ENCODE results near the gene TM4SF1.
"Not testable (repeated sequence)": the region's sequence is repeated elsewhere in the genome, so short reads cannot be mapped to it uniquely, and the experiment has no call there.

The TM4SF1 gene

GRCh38 chr3:149395107-149396089, 17.9 kb upstream of the TM4SF1 start:
- DNase-seq (ENCODE audit: low read depth) = peak; percentile 92

- DNase-seq (ENCODE audit: low read depth) = peak; percentile 80
Observed at GRCh38 chr3:149393345-149394160, 16.1 kb upstream of the TM4SF1 start.

GRCh38 chr3:149391960-149392359, 14.5 kb upstream of the TM4SF1 start:
- DNase-seq (ENCODE audit: low read depth) = no peak

- DNase-seq (ENCODE audit: low read depth) = peak; percentile 28
Observed at GRCh38 chr3:149390772-149391212, 13.3 kb upstream of the TM4SF1 start.

- no peak for DNase-seq (ENCODE audit: low read depth)
Observed at GRCh38 chr3:149390294-149390693, 12.8 kb upstream of the TM4SF1 start.

GRCh38 chr3:149388531-149389417, 11.3 kb upstream of the TM4SF1 start:
- DNase-seq (ENCODE audit: low read depth) = no peak

GRCh38 chr3:149388001-149388440, 10.6 kb upstream of the TM4SF1 start:
- peak; percentile 94 for DNase-seq (ENCODE audit: low read depth)

GRCh38 chr3:149386299-149386606, 8.8 kb upstream of the TM4SF1 start:
- no peak for DNase-seq (ENCODE audit: low read depth)

GRCh38 chr3:149385617-149386298, 8.3 kb upstream of the TM4SF1 start:
- no peak for DNase-seq (ENCODE audit: low read depth)

- DNase-seq (ENCODE audit: low read depth) = peak; percentile 88
Observed at GRCh38 chr3:149384911-149385321, 7.5 kb upstream of the TM4SF1 start.

- no peak for DNase-seq (ENCODE audit: low read depth)
Observed at GRCh38 chr3:149384167-149384566, 6.7 kb upstream of the TM4SF1 start.

GRCh38 chr3:149383703-149384102, 6.3 kb upstream of the TM4SF1 start:
- no peak for DNase-seq (ENCODE audit: low read depth)

GRCh38 chr3:149382518-149382917, 5.1 kb upstream of the TM4SF1 start:
- DNase-seq (ENCODE audit: low read depth) = peak; percentile 82

GRCh38 chr3:149382101-149382467, 4.6 kb upstream of the TM4SF1 start:
- DNase-seq (ENCODE audit: low read depth) = peak; percentile 96

- no peak for DNase-seq (ENCODE audit: low read depth)
Observed at GRCh38 chr3:149381173-149382100, 4.0 kb upstream of the TM4SF1 start.

- DNase-seq (ENCODE audit: low read depth) = not testable (repeated sequence)
Observed at GRCh38 chr3:149380220-149380619, 2.8 kb upstream of the TM4SF1 start.

- DNase-seq (ENCODE audit: low read depth) = no peak
Observed at GRCh38 chr3:149378478-149379309, 1.2 kb upstream of the TM4SF1 start.

GRCh38 chr3:149376718-149377407, 586 bp downstream of the TM4SF1 start:
- peak; percentile 21 for DNase-seq (ENCODE audit: low read depth)
